SU-DHL-6 (cell line): Measurements from ENCODE around the gene HMGCL.

Experiments used
- EZH2phosphoT487 ChIP-seq: fragments of 200-600 bp; sonication (generic), shearing (Covaris generic); conservative IDR thresholded peaks from 2 replicates; pipeline ENCODE4 v1.6.1; 2018; ENCODE audit warnings: mild to moderate bottlenecking, antibody characterized with exemption, low read length, moderate library complexity, mixed read lengths
- TF ChIP-seq, protein P1 (sequence below): fragments of 200-600 bp; sonication (generic); IDR thresholded peaks from one replicate; pipeline ENCODE4 v1.5.1; 2017; ENCODE audit warnings: antibody characterized with exemption, mild to moderate bottlenecking, low read length, moderate library complexity; ENCODE audit not compliant: insufficient read depth, poor library complexity, severe bottlenecking

- TF ChIP-seq EZH2phosphoT487 = no peak
- TF ChIP-seq, protein P1, sequence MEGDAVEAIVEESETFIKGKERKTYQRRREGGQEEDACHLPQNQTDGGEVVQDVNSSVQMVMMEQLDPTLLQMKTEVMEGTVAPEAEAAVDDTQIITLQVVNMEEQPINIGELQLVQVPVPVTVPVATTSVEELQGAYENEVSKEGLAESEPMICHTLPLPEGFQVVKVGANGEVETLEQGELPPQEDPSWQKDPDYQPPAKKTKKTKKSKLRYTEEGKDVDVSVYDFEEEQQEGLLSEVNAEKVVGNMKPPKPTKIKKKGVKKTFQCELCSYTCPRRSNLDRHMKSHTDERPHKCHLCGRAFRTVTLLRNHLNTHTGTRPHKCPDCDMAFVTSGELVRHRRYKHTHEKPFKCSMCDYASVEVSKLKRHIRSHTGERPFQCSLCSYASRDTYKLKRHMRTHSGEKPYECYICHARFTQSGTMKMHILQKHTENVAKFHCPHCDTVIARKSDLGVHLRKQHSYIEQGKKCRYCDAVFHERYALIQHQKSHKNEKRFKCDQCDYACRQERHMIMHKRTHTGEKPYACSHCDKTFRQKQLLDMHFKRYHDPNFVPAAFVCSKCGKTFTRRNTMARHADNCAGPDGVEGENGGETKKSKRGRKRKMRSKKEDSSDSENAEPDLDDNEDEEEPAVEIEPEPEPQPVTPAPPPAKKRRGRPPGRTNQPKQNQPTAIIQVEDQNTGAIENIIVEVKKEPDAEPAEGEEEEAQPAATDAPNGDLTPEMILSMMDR = no peak
Observed at GRCh38 chr1:23797478-23798448, 27.5 kb downstream of the HMGCL start.
